HG03196 (cell line): ENCODE measurements around the gene TMSB15C.
A peak's percentile ranks its signal among the peaks of the same experiment; 100 is the strongest.
"Not testable (repeated sequence)": the region's sequence is repeated elsewhere in the genome, so short reads cannot be mapped to it uniquely, and the experiment has no call there.

Experiments
- ATAC-seq: cut with Tn5 transposase; IDR thresholded peaks from one replicate; pipeline ENCODE4 v1.9.1; 2021; ENCODE audit not compliant: unreplicated experiment

TMSB15C gene

DNA sequence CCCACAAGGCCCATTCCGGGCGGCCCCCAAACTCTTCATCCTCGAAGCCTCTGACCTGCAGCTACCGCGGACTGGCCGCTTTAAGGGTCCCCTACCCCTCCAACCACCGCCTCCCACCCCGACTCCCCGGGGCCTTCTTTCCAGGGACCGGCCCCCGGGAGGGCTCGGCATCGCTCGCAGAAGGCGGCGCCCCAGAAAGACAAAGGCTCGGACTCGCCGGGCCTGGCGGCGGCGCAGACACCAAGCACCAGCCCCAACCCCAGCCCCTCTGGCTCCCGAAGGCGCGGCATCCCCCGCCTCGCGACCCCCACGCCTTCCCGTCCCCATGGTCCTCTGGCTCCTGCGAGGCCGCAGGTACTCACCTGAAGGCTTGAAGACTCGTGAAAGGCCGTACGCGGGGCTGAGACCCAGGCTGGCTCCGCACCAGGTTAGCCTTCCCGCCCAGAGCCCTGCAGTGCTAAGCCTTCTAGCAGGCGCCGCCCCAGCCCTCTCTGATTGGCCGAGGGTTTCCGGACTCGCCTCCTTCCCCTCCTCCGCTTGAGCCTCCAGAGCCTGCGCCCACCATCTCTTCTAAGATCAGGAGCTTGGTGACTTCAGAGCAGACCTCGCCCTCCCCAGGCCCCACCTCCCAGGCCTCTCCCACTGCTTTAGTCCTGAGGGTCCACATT lies at the start of gene TMSB15C:
TSS of gene TMSB15C (minus strand) at position 459 of the 668 bp plus-strand sequence.
- peak; percentile 98 for ATAC-seq

DNA sequence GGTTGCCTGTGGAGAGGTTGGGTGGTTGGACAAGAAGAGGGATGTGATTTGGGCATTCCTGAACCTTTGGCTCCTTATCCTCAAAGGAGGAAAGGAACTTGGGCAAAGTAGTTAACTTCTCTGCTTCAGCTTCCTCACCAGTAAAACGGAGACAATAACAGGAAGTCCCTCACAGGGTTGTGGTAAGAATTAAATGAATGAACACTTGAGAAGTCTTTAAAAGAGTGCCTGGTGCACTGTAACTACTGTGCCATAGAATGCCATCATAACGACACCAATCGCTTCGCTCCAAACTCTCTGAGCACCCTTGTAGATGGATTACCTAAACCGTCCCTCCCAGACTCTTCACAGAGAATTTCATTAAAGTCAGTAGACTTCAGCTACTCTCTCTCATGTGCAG lies 46.8 kb upstream of the TMSB15C start:
- ATAC-seq: no peak

DNA sequence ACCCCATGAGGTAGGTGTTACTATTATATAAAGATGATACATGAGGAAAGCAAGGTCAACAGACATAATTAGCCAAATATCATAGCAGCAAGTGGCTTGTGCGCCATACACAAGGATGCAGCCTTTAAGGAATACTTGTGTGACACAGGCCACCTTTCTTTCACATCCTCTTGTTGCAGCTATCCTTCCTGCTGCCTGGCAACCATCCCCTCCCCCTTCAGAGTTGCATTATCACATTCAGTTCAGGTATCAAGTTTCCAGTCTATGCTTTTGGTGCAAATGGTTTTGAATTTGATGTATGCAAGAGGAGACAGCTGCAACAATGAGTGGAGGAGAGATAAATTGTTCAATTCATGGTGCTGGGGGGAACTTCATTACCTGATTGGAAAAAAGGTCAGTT lies 42.7 kb upstream of the TMSB15C start:
- ATAC-seq: no peak

DNA sequence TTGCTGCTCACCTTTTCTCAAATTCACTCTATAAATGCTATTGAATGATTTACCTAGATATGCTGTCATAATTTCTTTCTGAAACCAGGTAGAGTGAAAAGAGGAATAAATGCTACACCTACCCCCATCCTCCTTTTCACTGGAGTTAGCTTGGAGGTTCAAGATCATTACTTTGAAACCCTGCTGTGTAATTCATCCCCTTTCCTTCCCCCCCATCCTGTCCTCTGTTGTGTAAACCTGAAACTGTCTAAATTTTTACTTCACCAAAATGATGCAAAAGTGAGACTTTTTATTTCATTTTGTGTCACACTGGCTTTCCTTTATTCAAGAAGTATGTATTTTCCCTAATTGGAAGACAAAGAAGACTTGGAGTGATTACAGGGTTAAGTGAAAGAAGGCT lies 41.7 kb upstream of the TMSB15C start:
- ATAC-seq: no peak

DNA sequence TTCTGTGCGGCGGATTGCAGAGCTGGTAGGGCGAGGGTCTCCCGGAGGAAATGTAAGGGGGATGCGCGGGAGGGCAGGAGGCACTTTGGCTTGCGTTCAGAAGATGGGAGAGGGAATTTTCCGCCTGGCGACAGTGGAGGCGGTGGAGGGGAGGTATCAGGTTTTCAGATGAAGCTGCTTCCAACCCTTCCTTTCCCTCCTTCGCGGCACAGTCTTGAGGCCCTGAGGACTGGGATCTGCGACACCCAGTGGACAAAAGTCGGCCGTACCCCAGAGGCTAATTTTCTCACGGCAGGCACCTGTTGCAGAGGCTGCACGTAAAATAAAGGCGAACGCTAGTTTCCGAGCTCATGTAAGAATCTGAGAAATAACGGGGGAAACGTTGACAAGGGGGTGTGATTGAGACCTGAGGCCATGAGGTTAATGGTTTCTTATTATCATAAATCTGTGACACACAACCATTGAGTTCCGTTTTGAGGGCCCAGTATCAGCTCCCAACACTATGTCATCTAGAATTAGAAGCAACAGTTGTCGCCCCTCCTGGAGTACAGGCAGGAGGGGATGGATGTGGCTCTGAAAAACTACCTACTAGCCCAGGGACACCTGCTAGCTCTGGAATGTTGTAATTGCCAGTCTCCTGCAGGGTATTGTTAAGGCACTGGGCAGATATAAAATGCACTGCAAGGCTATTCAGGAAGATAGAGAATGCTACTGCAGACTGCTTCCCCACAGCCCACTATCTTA lies 37.4 kb upstream of the TMSB15C start:
- ATAC-seq: peak; percentile 44

DNA sequence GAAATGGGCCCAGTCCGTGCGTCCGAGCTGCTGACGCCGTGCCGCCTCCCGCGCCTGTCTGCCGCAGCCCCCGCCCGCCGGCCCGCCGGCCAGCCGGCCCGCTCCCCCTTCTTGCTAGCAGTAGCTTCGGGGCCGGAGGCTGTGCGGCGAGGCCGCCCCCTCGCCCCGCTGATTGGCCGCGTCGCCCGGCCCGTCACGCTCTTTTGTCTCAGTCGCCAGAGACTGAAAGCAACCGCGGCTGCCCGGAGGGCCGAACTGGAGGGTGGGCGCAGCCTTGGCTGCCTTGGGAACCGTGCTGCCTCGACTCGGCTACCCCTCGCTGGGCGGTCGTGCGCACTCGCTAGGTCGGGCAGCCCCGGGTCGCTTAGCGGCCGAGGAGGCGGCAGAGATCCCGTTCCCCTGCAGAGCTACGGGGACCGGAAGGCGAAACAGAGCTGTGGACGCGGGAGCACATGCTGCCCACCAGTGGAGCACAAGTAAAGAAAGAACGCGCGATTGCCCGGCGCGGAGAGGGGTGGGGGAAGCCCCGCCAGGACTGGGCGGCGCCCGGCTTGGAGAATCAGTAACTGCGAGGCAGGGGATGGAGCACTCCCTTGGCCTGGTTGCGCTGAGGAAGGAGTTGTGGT lies 36.4 kb upstream of the TMSB15C start, which contains the start of gene ZCCHC18:
TSS of gene ZCCHC18 (plus strand) at position 198 of the 626 bp plus-strand sequence. CDS start 1,589 bp downstream, outside the sequence.
- peak; percentile 69 for ATAC-seq

DNA sequence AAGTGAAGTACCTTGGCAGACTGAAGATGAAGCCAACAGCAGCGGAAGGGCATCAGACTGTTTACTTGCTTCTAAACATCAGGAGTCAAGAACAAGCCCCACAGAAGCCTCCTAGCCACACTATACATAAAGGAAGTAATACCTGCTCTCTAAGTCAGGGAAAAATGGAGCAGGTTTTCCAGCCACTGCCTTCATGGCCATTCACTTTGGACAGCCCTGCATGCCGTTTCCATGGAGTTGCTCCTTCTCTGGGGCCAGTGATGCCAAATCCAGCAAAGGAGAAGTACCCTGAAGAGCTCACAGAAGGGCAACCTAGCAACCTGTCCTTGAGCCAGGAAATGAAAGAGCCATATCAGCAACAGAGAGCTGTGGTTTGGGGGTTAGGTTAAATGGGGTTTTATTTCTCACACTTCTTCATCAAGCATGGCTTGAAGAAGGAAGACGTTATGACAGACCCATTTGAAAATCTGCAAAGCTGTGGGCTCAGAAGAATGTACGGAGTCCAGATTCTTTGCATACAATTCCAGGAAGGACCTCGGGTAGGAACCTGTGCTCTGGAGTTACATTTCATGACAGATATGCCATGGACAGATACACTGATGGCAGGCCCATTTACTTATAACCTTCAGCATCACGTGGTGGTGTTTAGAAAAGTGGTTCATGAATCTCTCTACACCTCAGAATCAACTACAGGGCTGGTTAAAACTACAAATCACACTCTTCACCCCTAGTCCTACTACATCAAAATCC lies 34.6 kb upstream of the TMSB15C start:
- peak; percentile 44 for ATAC-seq

DNA sequence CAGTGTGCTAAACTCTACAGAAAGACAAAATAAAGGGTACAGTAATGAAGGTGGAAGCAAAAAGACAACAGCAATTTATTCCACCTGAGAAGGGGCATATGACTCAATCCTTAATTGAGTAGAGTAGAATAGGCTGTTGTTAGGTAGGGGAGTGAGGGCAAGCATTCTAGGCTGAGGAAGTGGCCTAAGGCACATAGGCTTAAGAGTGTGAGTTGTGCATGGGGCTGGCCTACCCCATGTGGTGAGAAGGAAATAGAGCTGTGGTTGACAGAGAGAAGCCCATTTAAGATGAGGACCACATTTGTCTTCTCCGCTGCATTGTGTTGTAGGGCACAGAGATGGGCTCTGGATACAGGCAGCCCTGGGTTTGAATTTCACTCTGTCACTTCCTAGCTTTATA lies 32.9 kb upstream of the TMSB15C start:
- no peak for ATAC-seq

DNA sequence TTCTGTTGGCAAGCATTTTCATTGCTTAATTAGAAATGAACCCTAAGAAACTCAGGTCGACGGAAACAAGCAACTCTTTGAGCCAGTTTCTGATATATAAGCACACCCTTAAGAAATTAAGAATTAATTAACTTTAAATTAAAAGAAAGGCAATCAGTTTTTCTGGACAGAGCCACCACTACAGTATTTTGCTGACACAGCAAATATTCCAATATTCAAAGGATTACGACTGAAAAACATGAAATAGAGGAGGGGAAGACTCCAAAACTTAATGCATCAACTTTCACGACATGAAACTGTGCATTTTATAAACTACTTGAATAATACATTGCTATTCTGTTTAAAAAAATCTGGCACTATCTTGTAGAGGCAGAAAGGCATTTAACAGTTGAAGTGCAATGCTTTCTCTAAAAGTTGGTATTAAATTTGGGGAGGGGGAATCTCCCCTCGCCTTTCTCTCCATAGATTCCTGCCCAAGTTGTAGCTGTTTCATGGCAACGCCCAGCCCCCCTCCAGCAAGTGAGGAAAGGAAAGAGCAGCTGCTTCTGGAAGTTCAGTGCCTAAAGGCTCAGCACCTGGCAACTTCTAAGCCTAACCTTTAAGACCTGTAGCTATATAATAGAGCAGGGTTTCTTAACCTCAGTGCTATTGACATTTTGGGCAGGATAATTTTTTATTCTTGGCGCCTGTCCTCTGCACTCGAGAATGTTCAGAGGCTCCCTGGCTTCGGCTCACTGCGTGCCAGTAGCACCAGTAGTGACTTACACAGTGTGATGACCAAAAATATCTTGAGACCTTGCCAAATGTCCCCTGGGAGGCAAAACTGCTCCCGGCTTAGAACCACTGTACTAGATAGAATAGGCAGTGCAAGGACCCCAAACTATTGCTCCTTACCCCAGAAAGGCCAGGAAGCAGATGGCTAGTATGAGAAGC lies 29.6 kb upstream of the TMSB15C start:
- no peak for ATAC-seq

DNA sequence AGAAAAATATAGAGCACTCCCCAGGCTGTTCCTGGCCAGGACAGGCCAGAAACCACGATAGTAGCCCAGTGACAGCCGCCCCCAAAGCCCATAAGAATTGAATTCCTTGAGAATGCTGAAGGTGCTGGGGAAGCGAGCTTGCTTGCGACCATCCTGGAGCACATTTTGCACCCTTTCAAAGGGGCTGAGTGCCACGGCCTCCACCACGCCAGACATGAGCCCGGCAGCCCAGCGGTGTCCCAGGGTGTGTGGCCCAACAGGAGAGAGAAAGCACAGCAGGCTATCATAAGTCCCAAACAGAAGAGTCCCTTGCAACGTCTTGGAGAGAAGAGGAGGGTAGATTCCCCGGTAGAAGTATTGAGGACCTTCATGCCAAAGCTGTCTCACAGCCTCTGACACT lies 28.6 kb upstream of the TMSB15C start:
- no peak for ATAC-seq

DNA sequence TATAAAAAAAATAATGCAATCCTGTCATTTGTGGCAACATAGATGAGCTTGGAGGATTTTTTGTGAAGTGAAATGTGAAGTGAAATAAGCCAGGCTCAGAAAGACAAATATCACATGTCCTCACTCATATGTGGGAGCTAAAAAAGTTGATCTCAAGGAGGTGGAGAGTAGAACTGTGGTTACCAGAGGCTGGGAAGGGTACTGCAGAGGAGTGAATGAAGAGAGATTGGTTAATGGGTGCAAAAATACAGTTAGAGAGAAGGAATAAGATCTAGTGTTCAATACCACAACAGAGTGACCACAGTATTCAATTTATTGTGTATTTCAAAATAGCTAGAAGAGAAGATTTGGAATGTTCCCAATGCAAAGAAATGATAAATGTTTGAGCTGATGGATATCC lies 22.9 kb upstream of the TMSB15C start:
- ATAC-seq: no peak

DNA sequence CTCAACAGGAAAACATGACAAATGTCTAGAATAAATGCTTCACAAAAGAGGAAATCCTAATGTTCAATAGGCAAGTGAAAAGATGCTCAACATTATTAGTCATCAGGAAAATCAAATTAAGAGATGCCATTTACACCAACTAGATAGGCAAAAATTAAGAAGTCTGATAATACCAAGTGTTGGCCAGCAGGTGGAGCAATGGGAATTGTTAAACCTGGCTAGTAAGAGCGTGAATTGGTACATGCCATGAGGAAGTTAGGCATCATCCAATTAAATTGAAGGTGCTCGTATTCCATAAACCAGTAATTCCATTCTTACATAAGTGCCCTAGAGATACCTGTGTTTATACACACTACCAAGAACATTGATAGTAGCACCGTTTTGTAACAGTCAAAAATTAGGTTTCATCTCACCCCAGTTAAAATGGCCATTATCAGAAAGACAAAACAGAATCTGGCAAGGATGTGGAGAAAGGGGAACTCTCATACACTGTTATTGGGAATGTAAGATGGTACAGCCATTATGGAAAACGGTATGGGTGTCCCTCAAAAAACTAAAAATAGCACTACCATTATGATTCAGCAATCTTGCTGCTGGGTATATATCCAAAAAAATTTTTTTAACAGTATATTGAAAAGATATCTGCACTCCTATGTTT lies 22.2 kb upstream of the TMSB15C start:
- ATAC-seq: no peak

DNA sequence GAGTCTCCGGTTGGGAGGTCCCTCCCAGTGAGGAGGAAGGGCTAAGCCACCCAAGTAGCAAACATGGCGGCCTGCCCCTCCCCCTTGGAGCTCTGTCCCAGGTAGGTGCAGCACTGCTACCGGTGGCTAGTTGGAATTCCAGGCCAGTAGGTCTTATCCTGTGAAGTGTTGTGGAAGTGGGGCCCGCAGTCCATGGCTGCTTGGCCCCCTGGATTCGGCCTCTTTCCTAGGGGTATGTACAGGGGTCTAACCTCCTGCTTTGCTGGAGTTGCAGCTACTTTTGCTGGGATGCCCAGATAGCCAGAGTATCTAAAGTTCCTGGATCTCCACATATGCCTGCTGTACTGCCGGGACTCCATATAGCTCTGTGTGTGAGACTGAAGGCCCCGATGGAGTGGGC lies 9.9 kb upstream of the TMSB15C start:
- no peak for ATAC-seq

DNA sequence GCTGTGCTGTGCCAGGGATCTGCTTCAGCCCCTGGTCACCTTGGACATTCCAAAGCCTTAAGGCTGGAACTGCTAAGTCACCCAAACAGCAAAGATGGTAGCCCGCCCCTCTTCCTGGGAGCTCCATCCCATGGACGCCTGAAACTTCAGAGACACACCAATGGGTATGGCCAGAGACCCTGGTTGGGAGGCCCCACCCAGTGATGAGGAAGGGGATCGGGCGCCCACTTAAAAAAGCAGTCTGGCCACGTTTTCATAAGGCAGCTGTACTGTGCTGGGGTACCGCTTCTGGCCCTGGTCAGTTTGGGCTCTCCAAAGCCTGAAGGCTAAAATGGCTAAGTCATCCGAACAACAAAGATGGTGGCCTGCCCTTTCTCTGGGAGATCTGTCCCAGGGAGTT lies 9.4 kb upstream of the TMSB15C start:
- no peak for ATAC-seq

DNA sequence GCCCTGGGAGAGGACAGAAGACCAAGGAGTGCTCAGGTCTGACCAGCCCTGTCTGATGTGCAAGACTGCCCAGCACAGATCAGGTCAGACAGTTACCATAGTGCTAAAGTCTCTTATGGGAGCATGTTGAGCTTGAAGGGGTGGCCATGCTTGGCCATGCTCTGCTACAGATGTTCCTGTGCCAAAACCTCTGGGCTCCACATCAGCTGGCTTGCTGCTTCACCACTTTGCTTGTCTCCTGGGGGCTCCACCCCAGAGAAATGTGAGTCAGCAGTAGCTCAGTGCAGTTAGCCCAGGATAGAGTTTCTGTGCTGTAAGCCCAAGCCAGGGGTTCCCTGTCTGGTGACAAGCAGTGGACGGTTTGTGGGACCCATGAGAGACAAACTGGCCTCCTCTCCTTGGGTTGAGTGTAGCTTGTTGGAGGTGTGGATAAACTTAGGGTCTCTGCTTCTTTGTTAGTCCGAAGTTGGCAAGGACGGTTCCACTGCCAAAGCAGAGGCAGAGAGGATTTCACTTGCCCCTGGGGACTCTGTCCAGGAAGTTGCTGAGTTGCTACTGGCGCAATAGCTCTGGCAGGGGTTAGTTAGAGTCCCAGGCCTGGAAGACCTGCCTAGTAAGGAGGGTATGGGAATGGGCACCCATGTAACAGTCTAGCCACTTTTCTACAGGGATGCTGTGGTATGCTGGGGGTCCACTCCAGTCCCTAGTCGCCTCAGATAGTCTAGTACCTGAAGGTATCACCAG lies 8.7 kb upstream of the TMSB15C start:
- ATAC-seq: no peak

DNA sequence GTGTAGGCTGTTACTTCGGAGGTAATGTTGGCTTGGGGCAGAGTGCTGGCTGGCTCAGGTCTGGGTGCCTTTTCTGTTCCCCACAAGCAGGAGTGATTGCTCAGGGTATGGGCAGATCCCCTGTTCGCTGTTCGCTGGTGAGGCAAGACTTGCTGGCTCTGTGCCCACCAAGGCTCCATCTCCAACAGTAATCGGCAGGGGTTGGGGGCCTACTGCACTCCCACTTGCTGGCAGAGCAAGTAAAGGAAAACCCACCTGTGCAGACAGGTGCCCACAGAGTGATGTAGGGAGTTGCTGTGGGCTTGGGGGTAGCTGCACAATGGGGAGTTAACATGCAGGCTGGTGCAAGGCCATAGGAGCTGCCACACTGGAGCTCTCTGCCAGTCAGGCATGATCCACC lies 8.0 kb upstream of the TMSB15C start:
- no peak for ATAC-seq

DNA sequence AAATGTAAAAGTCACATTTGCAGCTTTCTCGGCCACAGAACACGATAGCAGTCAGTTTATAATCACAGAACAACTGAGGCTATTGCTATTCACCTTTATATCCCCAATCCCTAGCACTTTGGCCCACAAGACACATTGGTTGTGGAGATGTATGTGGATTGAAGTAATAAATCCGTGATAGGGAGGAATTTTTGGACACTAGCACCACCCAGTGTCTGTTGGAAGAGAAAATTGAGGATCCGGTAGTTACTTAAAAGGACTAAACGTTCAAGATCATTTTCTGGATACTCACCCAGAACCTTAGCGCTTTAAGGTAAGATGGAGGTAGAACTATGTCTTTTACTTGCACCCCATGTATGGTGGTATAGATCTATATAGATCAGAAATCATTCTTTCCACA lies 1.8 kb upstream of the TMSB15C start:
- ATAC-seq: not testable (repeated sequence)

DNA sequence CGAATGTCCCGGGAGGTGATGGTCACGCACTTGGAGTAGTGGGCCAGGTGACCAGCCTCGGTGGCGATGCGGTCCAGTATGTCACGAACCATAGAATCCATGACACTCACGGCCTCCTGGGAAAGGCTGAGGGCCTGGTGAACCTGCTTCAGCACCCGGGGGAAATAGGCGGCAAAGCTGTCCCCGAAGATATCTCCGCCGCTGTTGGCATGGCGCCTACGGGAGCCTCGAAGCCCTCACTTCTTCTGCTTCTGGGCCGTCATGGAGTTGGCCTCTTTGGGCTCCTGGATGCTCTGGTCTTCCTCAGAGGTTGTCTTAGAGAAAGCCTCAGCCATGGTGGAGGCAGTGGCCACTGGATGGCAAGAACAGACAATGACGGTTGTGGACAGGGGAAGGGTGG lies 13.4 kb downstream of the TMSB15C start:
- not testable (repeated sequence) for ATAC-seq

DNA sequence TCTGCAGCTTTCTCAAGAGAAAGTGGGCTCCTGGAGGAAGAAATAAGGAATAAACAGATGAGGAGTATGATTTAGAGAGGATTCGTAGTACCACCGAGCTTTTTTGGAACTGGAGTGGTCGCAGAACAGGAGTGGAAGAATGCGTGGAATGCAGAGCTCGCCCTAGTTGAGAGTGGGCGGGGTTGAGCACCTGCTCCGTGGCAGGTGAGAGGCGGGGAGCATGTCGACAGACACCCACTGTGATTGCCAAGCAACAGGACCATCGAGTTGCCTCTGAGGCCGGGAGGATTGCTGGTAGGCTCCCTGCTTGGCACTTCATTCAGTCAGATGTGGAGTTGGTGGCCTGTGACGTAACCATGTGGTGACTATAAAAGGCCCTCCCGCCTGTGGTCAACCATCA lies 21.1 kb downstream of the TMSB15C start:
- not testable (repeated sequence) for ATAC-seq
